ACC112 (cell line): ENCODE results near the gene IL22RA1.

Source experiments
- H2AFZ ChIP-seq: fragments of 200-600 bp; sonication (generic); one replicate; pipeline ENCODE4 v1.6.0; 2017; ENCODE audit warnings: antibody characterized with exemption, low read length; ENCODE audit not compliant: unreplicated experiment
- H3K27ac ChIP-seq: fragments of 200-600 bp; sonication (generic); 2 replicates; pipeline ENCODE4 v1.5.1; 2014; ENCODE audit warnings: low read depth, mild to moderate bottlenecking, antibody characterized with exemption, low read length, moderate library complexity
- H3K27me3 ChIP-seq: fragments of 200-600 bp; sonication (generic); 2 replicates; pipeline ENCODE4 v1.6.1; 2014; ENCODE audit warnings: mild to moderate bottlenecking, antibody characterized with exemption, low read length, moderate library complexity, mixed read lengths; ENCODE audit not compliant: insufficient read depth
- H3K36me3 ChIP-seq: fragments of 200-600 bp; sonication (generic); 2 replicates; pipeline ENCODE4 v1.6.1; 2016; ENCODE audit warnings: mild to moderate bottlenecking, antibody characterized with exemption, low read length, moderate library complexity, mixed read lengths; ENCODE audit not compliant: insufficient read depth
- H3K4me1 ChIP-seq: fragments of 200-600 bp; sonication (generic); one replicate; pipeline ENCODE4 v1.6.1; 2016; ENCODE audit warnings: low read length, mixed read lengths; ENCODE audit not compliant: insufficient read depth, unreplicated experiment, control insufficient read depth
- H3K4me3 ChIP-seq: fragments of 200-600 bp; sonication (generic); 2 replicates; pipeline ENCODE4 v1.5.1; 2014; ENCODE audit warnings: mild to moderate bottlenecking, low read depth, low read length
- H3K79me2 ChIP-seq: fragments of 200-600 bp; sonication (generic); one replicate; pipeline ENCODE4 v1.6.0; 2016; ENCODE audit warnings: low read length; ENCODE audit not compliant: control insufficient read depth, unreplicated experiment, insufficient read depth

The IL22RA1 gene, protein sequence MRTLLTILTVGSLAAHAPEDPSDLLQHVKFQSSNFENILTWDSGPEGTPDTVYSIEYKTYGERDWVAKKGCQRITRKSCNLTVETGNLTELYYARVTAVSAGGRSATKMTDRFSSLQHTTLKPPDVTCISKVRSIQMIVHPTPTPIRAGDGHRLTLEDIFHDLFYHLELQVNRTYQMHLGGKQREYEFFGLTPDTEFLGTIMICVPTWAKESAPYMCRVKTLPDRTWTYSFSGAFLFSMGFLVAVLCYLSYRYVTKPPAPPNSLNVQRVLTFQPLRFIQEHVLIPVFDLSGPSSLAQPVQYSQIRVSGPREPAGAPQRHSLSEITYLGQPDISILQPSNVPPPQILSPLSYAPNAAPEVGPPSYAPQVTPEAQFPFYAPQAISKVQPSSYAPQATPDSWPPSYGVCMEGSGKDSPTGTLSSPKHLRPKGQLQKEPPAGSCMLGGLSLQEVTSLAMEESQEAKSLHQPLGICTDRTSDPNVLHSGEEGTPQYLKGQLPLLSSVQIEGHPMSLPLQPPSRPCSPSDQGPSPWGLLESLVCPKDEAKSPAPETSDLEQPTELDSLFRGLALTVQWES

DNA sequence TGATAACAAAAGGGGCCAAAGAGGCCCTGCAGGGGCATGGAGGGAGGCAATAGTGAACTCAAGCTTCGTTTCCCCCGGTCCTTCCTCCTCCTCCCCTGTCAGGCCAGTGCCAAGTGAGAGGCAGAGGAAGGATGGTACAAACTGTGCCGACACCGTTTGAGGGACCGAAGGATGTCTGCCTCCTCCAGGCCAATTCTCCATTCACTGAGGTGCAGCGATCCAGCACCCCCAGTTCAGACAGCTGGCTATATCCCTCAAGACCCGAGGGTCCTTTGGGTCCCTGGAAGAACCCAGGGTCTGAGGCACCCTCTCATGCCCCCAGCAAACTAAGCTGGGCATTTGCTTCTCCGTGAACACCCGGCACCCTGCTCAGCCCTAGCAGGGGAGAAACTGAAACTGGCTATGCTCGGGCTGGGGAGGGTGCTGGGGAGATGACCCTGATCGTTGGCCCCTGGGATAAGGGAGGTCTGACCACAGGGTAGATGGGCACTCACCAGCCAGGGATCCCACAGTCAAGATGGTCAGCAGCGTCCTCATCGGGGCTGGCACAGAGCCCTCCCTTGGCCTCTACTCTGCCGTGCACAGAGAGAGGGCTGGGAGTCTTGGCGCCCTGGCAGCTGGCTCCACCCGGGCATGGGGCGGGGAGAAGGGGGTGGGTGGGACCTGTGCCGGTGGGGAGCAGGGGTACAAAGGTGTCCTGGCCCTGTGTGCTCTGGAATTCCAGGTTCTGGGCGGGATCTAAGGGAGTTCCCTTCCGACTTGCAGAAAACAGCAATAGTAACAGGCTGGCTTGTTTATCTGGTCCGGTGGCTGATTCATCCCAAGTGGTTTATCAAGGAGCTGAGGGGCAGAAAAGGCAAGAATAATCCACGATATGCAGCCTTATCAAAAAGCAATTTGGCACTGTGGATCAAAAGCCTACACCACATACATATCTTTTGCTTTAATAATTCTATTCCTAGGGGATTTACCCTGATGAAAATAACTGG, at the start of gene IL22RA1:
Gene IL22RA1 (minus strand): TSS at position 595 of the 989 bp plus-strand sequence. CDS start 58 bp downstream, at position 537.
- peaks cover 6% of the 10 kb centered on the region for H3K4me1 ChIP-seq
- peak within 1 kb of the TSS; percentile 88 for H3K4me3 ChIP-seq
- no peaks in the 10 kb centered on the region for H3K79me2 ChIP-seq
- H3K27me3 ChIP-seq: no peaks in the 10 kb centered on the region
- no peak within 1 kb of the TSS for H3K27ac ChIP-seq
- peak within 1 kb of the TSS; percentile 86 for H2AFZ ChIP-seq
- no peaks in the 10 kb centered on the region for H3K36me3 ChIP-seq

DNA sequence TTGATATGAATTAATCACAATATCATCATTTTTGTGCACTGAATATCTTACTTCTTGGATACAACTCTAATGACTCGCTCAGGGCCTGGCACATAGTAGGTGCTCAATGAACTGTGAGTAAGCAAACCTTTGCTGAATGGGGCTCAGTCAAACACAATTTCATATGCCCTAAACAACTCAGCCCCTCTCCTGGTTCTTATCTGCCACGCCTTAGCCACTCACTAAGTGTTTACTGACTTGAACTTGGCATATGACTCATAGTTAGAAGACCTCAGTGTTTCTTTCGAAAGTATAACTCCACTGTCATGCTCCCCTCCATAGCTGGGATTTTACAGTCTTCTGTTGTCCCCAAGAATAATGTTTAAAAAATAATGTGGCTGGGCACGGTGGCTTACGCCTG, 48.9 kb upstream of the IL22RA1 start:
- Histone ChIP-seq H3K36me3 (no peaks in the 10 kb centered on the region), H3K4me3 (no peak overlapping the region), H2AFZ (no peak overlapping the region), H3K4me1 (peaks cover 20% of the 10 kb centered on the region), H3K27ac (peak overlapping the region; percentile 46; the same call in 1 of the 2 replicates), H3K79me2 (no peaks in the 10 kb centered on the region), H3K27me3 (no peaks in the 10 kb centered on the region)

DNA sequence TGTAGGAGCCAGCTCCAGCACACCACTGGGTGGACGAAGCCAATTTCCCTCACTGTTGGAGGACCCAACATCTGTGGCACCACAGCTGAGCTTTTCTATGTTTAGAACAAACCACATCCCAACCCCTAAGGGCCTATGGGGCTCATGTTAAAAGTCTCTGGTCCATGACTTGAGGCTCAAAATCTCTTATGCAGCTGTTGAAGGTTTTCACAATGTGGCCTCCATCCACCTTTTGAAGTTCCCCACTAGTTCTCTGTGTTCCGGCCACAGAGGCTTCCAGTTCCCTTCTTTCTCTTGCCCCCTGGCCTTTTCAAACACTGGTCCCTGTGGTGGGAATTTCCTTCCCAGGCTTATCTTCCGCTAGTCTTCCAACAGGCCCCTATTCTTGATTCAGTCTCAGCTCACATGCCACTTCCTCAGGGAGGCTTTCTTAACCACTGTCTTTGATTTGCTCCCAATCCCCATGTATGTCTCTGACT, 48.1 kb upstream of the IL22RA1 start:
- no peak overlapping the region for H2AFZ ChIP-seq
- H3K4me1 ChIP-seq: peaks cover 20% of the 10 kb centered on the region
- no peak overlapping the region for H3K27ac ChIP-seq
- H3K4me3 ChIP-seq: no peak overlapping the region
- H3K36me3 ChIP-seq: no peaks in the 10 kb centered on the region
- H3K79me2 ChIP-seq: no peaks in the 10 kb centered on the region
- H3K27me3 ChIP-seq: 0 out of 2 replicates have a peak, but pooled peaks cover 4% of the 10 kb centered on the region

- H3K79me2 ChIP-seq: no peaks in the 10 kb centered on the region
Observed at GRCh38 chr1:24189528-24189927, 46.6 kb upstream of the IL22RA1 start.

DNA sequence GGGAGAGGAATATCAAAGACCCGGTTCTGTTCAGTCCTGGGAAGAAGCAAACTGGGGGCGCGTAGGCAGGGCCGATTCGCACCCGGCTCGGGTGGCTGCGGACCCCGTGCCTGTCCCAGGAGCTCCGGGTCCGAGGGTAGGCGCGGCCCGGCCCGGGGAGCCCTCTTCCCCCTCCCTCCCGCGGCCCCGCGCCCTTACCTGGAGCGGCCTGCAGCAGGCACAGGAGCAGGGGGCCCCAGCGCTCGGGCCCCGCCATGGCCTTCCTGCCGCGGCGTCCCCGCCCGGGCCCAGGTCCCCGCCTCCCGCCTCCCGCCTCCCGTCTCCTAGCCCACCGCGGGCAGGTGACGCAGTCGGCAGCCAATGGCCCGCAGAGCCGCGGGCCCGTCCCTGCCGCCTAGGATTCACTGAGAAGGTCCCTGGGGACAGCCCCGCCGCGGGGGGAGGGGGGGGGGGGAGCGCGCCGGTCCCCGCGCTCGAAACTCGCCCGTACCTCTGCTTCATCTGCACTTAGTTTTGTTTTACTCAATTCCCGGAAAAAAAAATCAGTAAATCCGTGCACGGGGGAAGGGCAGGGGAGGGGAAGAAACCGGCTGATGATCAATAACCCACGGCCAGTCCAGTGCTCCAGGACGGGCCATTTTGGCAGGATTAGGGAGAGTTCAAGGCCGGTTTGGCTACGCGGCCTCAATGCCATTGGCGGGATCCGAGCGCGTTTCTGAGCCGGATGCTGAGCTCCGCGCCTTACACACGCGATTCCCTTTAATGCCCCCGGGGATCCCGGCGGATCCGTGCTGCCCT, 44.3 kb upstream of the IL22RA1 start, which contains the start of gene IFNLR1:
Gene IFNLR1 (minus strand): TSS at position 297 of the 798 bp plus-strand sequence. CDS start 41 bp downstream, at position 256.
- 0 out of 2 replicates have a peak, but pooled peaks cover 4% of the 10 kb centered on the region for H3K27me3 ChIP-seq
- no peak within 1 kb of the TSS for H3K27ac ChIP-seq
- peak within 1 kb of the TSS; percentile 89 for H3K4me3 ChIP-seq
- H3K36me3 ChIP-seq: no peaks in the 10 kb centered on the region
- peaks cover 13% of the 10 kb centered on the region for H3K4me1 ChIP-seq
- no peaks in the 10 kb centered on the region for H3K79me2 ChIP-seq
- H2AFZ ChIP-seq: peak within 1 kb of the TSS; percentile 97

More at GRCh38 chr1:24189528-24189927, 46.6 kb upstream of the IL22RA1 start:
- H3K4me1 ChIP-seq: peaks cover 20% of the 10 kb centered on the region
- H2AFZ ChIP-seq: no peak overlapping the region
- H3K27me3 ChIP-seq: 0 out of 2 replicates have a peak, but pooled peaks cover 4% of the 10 kb centered on the region
- no peaks in the 10 kb centered on the region for H3K36me3 ChIP-seq
- H3K4me3 ChIP-seq: no peak overlapping the region
- no peak overlapping the region for H3K27ac ChIP-seq

DNA sequence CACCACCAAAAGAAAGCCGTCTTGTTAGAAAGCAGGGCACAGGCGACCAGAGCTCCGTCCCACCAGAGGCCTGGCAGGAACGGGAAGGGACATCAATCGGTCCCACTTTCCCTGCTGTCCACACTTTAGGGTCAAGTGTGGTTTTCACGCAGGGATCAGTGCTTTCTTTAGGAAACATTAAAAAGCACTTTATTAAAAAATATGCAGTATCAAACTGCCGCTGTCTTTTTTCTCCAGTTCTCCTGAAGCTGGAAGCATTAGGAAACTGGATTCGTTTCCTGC, 43.7 kb upstream of the IL22RA1 start:
- peak overlapping the region; percentile 89 for H3K4me3 ChIP-seq
- no peaks in the 10 kb centered on the region for H3K36me3 ChIP-seq
- peaks cover 11% of the 10 kb centered on the region for H3K4me1 ChIP-seq
- H3K27me3 ChIP-seq: 0 out of 2 replicates have a peak, but pooled peaks cover 4% of the 10 kb centered on the region
- no peak overlapping the region for H3K27ac ChIP-seq
- H3K79me2 ChIP-seq: no peaks in the 10 kb centered on the region
- H2AFZ ChIP-seq: peak overlapping the region; percentile 97

DNA sequence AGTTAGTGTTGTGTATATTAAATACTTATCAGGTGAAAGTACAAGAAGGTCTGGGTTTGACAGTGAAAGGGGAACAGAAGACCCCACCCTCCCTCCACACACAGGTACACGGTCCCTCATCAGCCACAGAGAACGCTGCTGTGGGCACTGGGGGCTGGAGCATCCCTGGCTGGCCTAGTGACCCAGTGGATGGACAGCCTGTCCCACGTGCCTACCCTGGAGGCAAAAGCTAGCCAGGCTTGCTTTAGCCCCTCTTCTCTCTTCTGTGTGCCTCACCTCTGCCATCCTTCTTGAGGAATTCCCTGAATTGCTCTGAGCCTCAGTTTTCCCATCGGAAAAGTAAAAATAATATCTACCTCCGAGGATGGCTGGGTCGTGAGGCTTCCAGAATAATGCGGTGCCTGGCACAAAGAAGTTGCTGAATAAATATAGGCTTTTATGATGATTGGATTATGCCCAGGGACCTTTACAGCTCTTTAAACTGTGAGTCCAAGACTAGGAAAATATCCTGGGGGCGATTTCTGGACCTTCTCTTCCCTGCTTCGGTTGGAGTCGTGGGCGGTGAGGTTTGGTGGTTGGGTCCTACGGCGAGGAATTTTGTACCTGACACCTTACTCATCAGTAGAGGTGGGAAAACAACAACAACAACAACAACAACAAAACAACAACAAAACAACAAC, 43.2 kb upstream of the IL22RA1 start:
- no peak overlapping the region for H3K27ac ChIP-seq
- no peaks in the 10 kb centered on the region for H3K79me2 ChIP-seq
- H3K4me3 ChIP-seq: peak overlapping the region; percentile 89
- no peaks in the 10 kb centered on the region for H3K36me3 ChIP-seq
- H3K27me3 ChIP-seq: 0 out of 2 replicates have a peak, but pooled peaks cover 4% of the 10 kb centered on the region
- peaks cover 11% of the 10 kb centered on the region for H3K4me1 ChIP-seq
- no peak overlapping the region for H2AFZ ChIP-seq

- Histone ChIP-seq H2AFZ (no peak overlapping the region), H3K27ac (no peak overlapping the region), H3K36me3 (no peaks in the 10 kb centered on the region), H3K4me1 (peaks cover 7% of the 10 kb centered on the region), H3K79me2 (no peaks in the 10 kb centered on the region), H3K4me3 (no peak overlapping the region), H3K27me3 (0 out of 2 replicates have a peak, but pooled peaks cover 4% of the 10 kb centered on the region)
Observed at GRCh38 chr1:24185076-24185475, 42.1 kb upstream of the IL22RA1 start.

DNA sequence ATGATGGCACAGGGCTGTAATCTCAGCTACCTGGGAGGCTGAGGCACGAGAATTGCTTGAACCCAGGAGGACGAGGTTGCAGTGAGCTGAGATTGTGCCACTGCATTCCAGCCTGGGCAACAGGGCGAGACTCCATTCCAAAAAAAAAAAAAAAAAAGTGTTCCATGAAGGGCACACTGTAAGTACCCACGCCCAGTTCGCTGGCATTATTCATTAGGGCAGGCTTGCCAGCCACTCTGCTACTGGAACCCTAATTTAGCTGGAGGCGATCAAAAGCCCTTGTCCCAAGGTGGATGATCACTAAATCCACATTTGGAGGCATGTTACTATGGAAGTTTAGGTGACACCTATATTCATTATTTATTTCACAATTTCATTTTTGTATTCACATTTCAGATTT, 39.1 kb upstream of the IL22RA1 start:
- Histone ChIP-seq H3K27ac (no peak overlapping the region), H3K4me3 (no peak overlapping the region), H3K79me2 (no peaks in the 10 kb centered on the region), H2AFZ (no peak overlapping the region), H3K4me1 (no peaks in the 10 kb centered on the region), H3K36me3 (no peaks in the 10 kb centered on the region), H3K27me3 (0 out of 2 replicates have a peak, but pooled peaks cover 4% of the 10 kb centered on the region)
